ENCODE results near the gene TEDC2.
A peak's percentile ranks its signal among the peaks of the same experiment; 100 is the strongest.

The TEDC2 gene

DNA sequence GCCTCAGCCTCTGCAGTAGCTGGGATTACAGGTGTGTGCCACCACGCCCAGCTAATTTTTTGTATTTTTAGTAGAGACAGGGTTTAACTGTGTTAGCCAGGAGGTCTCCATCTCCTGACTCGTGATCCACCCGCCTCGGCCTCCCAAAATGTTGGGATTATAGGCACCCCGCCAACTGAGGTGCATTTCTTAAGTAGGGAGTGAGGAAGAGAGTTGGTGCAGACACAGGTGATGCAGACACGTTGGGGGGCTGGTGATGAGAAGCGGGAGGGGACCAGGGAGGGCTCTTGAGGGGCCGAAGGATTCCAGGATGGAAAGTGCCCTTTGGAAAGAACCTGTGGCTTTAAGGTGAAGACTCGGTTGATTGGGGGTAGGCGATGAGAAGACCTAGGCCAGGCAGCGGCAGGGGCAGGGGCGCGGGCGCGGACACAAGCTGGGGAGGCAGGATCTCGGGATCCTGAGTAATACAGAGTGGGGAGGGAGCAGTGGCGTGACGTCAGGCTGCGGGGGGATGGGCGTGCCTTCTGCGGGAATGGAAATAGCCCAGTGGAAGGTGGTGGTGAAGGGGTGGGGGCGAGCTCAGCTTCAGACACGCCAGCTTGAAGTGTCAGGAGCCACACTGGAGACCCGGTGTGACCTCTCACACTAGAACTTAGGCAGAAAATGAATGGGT lies 51.4 kb downstream of the TEDC2 start:
- no peak for DNase-seq (ENCODE audit: extremely low read depth in 1 of 2, low read depth in 1 of 2)

DNA sequence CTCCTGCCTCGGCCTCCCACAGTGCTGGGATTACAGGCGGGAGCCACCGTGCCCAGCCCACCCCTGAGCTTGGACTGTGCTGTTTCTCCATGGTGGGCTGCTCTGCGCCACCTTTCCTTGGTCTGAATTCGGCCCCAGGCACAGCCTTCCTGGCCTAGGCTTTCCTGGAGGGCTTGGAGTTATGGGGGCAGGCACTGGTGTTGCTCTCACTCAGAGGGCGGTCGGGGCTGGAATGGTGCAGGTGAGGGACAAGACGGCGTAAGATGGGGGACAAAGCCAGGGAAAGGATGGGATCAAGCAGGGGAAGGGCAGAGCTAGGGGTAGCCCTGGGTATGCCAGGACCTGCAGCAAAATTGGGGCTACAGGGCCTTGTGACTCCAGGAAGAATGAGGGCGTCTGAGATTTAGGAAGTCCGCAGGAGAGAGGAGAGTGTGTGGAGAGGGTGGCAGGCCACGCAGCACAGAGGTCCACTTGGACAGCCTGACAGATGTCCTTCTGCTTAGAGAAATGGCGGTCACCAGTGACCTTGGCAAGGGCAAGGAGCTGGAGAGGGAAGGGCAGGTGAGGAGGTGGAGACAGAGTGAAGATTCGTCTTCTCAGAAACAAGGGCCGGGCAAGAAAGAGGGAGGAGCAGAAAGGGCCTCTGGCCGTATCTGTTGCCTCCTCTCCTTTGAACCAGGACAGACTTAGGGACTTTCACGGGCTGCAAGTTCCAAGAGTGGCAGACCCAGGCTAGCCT lies 52.3 kb downstream of the TEDC2 start:
- DNase-seq (ENCODE audit: extremely low read depth in 1 of 2, low read depth in 1 of 2) = no peak

DNA sequence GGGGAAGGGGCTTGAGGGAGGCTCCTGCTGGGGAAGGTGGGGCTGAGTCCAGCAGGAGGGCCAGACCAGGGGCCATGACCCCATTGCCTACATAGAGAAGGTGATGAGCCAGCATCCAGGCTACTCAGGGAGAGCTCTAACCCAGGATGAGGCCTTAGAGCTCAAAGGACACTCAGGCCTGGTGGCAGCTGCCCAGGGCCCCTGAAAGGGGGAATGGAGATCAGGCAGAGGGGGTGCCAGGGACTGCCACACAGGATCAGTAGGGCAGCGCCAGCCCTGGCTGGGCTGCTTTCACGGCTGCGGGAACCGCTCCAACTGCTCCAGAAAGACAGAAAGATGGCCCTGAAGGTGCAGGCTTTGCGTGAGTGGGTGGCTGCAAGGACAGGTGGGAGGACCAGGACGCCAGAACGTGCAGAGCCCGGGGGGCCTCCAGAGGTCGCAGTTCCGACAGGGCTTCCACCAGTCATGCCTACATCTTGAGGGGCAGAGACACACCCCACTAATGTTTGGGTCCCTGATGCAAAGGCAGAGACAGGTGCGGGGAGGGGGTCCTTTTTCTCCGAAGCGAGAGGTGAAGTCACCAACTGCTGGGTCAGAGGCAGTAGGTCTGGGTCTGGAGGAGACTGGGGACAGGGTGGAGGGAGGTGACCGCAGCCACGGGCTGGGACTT lies 53.0 kb downstream of the TEDC2 start:
- DNase-seq (ENCODE audit: extremely low read depth in 1 of 2, low read depth in 1 of 2) = no peak

DNA sequence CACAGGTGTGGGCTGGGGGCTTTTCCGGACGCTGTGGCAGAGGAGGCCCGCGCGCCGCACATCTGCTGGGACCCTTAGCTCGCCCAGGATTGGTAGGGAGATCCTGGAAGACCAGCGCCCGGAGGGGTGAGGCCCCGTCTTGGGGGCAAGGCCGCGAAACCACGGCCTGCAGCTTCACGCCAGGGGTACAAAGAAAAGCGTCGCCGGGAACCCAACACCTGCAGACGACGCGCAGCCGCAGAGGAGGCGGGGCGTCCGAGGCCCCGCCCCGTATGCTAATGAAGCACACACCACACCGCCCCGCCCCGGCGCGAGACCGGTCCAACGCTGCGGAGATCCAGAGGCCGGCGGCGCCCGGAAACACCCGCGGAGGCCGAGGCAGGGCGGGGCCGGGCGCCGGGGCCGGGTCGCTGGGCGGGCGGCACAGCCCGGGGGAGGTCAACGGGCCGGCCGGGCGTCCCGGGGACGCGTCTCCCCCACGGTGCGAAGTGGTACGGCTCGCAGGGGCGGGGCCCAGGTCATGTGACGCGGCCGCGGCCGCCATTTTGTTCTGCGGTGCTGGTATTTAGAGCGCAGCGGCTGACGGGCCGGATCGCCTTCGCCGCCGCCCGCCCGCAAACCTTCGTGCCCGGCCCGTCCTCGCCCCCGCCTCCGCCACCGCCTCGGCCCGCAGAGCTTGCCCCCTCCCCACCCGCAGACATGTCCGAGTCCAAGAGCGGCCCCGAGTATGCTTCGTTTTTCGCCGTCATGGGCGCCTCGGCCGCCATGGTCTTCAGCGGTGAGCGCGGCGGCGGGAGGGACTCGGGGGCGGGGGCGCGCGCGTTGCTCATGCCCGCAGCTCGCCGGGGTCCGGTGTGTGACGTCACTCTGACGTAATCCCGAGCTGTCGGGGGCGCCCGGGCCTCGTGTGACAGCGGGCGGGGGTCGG lies 53.8 kb downstream of the TEDC2 start, which contains the start of gene ATP6V0C:
ATP6V0C (plus strand) TSS at position 548 of the 928 bp plus-strand sequence; CDS start at position 700, 152 bp downstream.
- peak; percentile 72 to 78 for DNase-seq (ENCODE audit: extremely low read depth in 1 of 2, low read depth in 1 of 2)
